Liver (tissue), 9 donors: Measurements from ENCODE around the gene GNG13. TPM values are rescaled to one million over a fixed set of nuclear protein-coding genes. Genes with fewer than 3 reads are reported as not detected.

Experiments
- DNase-seq: peaks from one replicate; pipeline ENCODE4 v3.0.0-alpha.2; 2017; ENCODE audit warnings: low spot score
- H3K27ac ChIP-seq, 2 donors: one replicate each; pipeline ENCODE4 v1.7.0; 2013; ENCODE audit warnings: inconsistent platforms in 2 of 2, low read length in 2 of 2, control low read depth in 1 of 2, low read depth in 1 of 2, mild to moderate bottlenecking in 1 of 2
- H3K27me3 ChIP-seq, 4 donors: one replicate each; pipeline versions ENCODE4 v1.6.1 to v1.7.0; 2013; ENCODE audit warnings: low read length in 3 of 4, inconsistent platforms in 1 of 4, mild to moderate bottlenecking in 1 of 4, moderate library complexity in 1 of 4; ENCODE audit not compliant: control insufficient read depth in 4 of 4, insufficient read depth in 4 of 4
- H3K36me3 ChIP-seq, 4 donors: one replicate each; pipeline versions ENCODE4 v1.6.1 to v1.7.0; 2013; ENCODE audit warnings: low read length in 3 of 4, mild to moderate bottlenecking in 3 of 4, low read depth in 1 of 4, moderate library complexity in 1 of 4; ENCODE audit not compliant: control insufficient read depth in 4 of 4, insufficient read depth in 3 of 4
- H3K4me1 ChIP-seq, 4 donors: one replicate each; pipeline versions ENCODE4 v1.6.1 to v1.7.0; 2013; ENCODE audit warnings: low read length in 3 of 4, mild to moderate bottlenecking in 3 of 4, moderate library complexity in 1 of 4; ENCODE audit not compliant: control insufficient read depth in 4 of 4, insufficient read depth in 4 of 4
- H3K4me3 ChIP-seq, 3 donors: one replicate each; pipeline versions ENCODE4 v1.6.1 to v1.7.0; 2013; ENCODE audit warnings: low read length in 3 of 3, control low read depth in 1 of 3, low read depth in 1 of 3, mild to moderate bottlenecking in 1 of 3
- H3K9ac ChIP-seq, 2 donors: one replicate each; pipeline ENCODE4 v1.7.0; 2013; ENCODE audit warnings: low read length in 2 of 2, mild to moderate bottlenecking in 2 of 2, moderate library complexity in 2 of 2, control low read depth in 1 of 2, low read depth in 1 of 2
- H3K9me3 ChIP-seq, 4 donors: one replicate each; pipeline versions ENCODE4 v1.6.1 to v1.7.0; 2013; ENCODE audit warnings: low read length in 3 of 4; ENCODE audit not compliant: control insufficient read depth in 4 of 4
- ATF3 ChIP-seq: IDR thresholded peaks from 2 replicates; pipeline ENCODE4 v1.6.1; 2016; ENCODE audit warnings: antibody characterized with exemption
- EGR1 ChIP-seq, 2 donors: IDR thresholded peaks; 2 replicates each; pipeline ENCODE4 v1.6.1; 2016 to 2018; ENCODE audit warnings: antibody characterized with exemption in 2 of 2, low read depth in 2 of 2
- FOXA1 ChIP-seq: IDR thresholded peaks from 2 replicates; pipeline ENCODE4 v1.6.1; 2016; ENCODE audit warnings: antibody characterized with exemption
- FOXA2 ChIP-seq: IDR thresholded peaks from 2 replicates; pipeline ENCODE4 v1.6.1; 2016; ENCODE audit warnings: antibody characterized with exemption
- GABPA ChIP-seq, 2 donors: IDR thresholded peaks in 1 of 2; conservative IDR thresholded peaks in 1 of 2; 2 replicates each; pipeline ENCODE4 v1.6.1; 2016; ENCODE audit warnings: antibody characterized with exemption in 2 of 2, mild to moderate bottlenecking in 1 of 2, moderate library complexity in 1 of 2
- HNF4A ChIP-seq, 2 donors: conservative IDR thresholded peaks; 2 replicates each; pipeline ENCODE4 v1.6.1; 2016; ENCODE audit warnings: antibody characterized with exemption in 2 of 2, mild to moderate bottlenecking in 2 of 2
- HNF4G ChIP-seq: IDR thresholded peaks from 2 replicates; pipeline ENCODE4 v1.6.1; 2016; ENCODE audit warnings: antibody characterized with exemption
- JUND ChIP-seq, 2 donors: IDR thresholded peaks; 2 replicates each; pipeline ENCODE4 v1.6.1; 2016; ENCODE audit warnings: antibody characterized with exemption in 2 of 2
- MAX ChIP-seq: IDR thresholded peaks from 2 replicates; pipeline ENCODE4 v1.6.1; 2016; ENCODE audit warnings: antibody characterized with exemption
- NR2F2 ChIP-seq: IDR thresholded peaks from 2 replicates; pipeline ENCODE4 v1.6.1; 2016; ENCODE audit warnings: antibody characterized with exemption
- RAD21 ChIP-seq, 2 donors: IDR thresholded peaks; 2 replicates each; pipeline ENCODE4 v1.6.1; 2016; ENCODE audit warnings: antibody characterized with exemption in 2 of 2, mild to moderate bottlenecking in 2 of 2
- REST ChIP-seq: IDR thresholded peaks from 2 replicates; pipeline ENCODE4 v1.6.1; 2016; ENCODE audit warnings: antibody characterized with exemption, mild to moderate bottlenecking
- RXRA ChIP-seq, 2 donors: IDR thresholded peaks; 2 replicates each; pipeline ENCODE4 v1.6.1; 2017 to 2018; ENCODE audit warnings: antibody characterized with exemption in 2 of 2, mild to moderate bottlenecking in 1 of 2
- TAF1 ChIP-seq: conservative IDR thresholded peaks from 2 replicates; pipeline ENCODE4 v1.6.1; 2016; ENCODE audit warnings: antibody characterized with exemption, mild to moderate bottlenecking
- YY1 ChIP-seq: IDR thresholded peaks from 2 replicates; pipeline ENCODE4 v1.6.1; 2016; ENCODE audit warnings: antibody characterized with exemption, mild to moderate bottlenecking
- ZBTB33 ChIP-seq: IDR thresholded peaks from 2 replicates; pipeline ENCODE4 v1.6.1; 2016; ENCODE audit warnings: antibody characterized with exemption
- WGBS: extraction: QIAGEN DNeasy Blood & Tissue Kit; methylation state at CpG from one replicate; pipeline ENCODE4 v1.1.7; 2013; 5-methylcytosine and 5-hydroxymethylcytosine counted together
- polyA plus RNA-seq, 2 donors: library from polyadenylated mRNA; stranded (reverse) in 1 of 2; unstranded in 1 of 2; fragments of 200-250 nt in 1 of 2; fragments of >200 nt in 1 of 2; fragmentation: Nextera tagmentation in 1 of 2; extraction: Ambion mirVana in 1 of 2; gene quantifications; one replicate each; pipeline versions ENCODE4 v1.2.1 to v1.2.3, GENCODE V29; 2013 to 2015
- total RNA-seq, 2 donors: library from RNA; depleted of rRNA; stranded (reverse); fragments of >200 nt; gene quantifications; one replicate each; pipeline ENCODE4 v1.2.3, GENCODE V29; 2014
- TF ChIP-seq, protein P1 (sequence below): fragments of 150-350 bp; IDR thresholded peaks from 2 replicates; pipeline ENCODE4 v1.5.1; 2017; ENCODE audit warnings: improper control_type of control experiment, low read depth, low read length; ENCODE audit not compliant: missing input control
- donor health status: healthy.
- donor health status: healthy.
- donor health status: healthy.
- donor health status: healthy.
- donor health status: healthy.

The GNG13 gene
- total and polyA plus RNA-seq, 4 donors = not detected

GRCh38 chr16:797686-798085, 2.8 kb downstream of the GNG13 start:
- Histone ChIP-seq H3K9me3 (no peaks in the 10 kb centered on the region), H3K36me3 (no peaks in the 10 kb centered on the region), H3K4me1 (peaks cover 0 to 2% (median 0%) of the 10 kb centered on the region in 4 donors), H3K4me3 (no peak overlapping the region), H3K9ac (no peak overlapping the region), H3K27me3 (peaks cover 0 to 6% (median 3%) of the 10 kb centered on the region in 4 donors), H3K27ac (no peak overlapping the region)
- TF ChIP-seq ATF3 = no peak
- no peak for TF ChIP-seq HNF4A (conservative IDR thresholded peaks at IDR 0.05)
- no peak for TF ChIP-seq REST
- no peak for TF ChIP-seq MAX
- no peak for TF ChIP-seq GABPA (IDR thresholded peaks at IDR 0.05 in 1 of 2, conservative IDR thresholded peaks at IDR 0.05 in 1 of 2)
- no peak for TF ChIP-seq RAD21 (IDR thresholded peaks at IDR 0.05)
- TF ChIP-seq NR2F2 = no peak
- TF ChIP-seq YY1 = no peak
- TF ChIP-seq EGR1 (IDR thresholded peaks at IDR 0.05; ENCODE audit: low read depth in 2 of 2) = no peak
- TF ChIP-seq, protein P1, sequence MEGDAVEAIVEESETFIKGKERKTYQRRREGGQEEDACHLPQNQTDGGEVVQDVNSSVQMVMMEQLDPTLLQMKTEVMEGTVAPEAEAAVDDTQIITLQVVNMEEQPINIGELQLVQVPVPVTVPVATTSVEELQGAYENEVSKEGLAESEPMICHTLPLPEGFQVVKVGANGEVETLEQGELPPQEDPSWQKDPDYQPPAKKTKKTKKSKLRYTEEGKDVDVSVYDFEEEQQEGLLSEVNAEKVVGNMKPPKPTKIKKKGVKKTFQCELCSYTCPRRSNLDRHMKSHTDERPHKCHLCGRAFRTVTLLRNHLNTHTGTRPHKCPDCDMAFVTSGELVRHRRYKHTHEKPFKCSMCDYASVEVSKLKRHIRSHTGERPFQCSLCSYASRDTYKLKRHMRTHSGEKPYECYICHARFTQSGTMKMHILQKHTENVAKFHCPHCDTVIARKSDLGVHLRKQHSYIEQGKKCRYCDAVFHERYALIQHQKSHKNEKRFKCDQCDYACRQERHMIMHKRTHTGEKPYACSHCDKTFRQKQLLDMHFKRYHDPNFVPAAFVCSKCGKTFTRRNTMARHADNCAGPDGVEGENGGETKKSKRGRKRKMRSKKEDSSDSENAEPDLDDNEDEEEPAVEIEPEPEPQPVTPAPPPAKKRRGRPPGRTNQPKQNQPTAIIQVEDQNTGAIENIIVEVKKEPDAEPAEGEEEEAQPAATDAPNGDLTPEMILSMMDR = no peak
- WGBS = 98% methylated on average over 22 of the region's 22 CpGs
- no peak for DNase-seq

DNA sequence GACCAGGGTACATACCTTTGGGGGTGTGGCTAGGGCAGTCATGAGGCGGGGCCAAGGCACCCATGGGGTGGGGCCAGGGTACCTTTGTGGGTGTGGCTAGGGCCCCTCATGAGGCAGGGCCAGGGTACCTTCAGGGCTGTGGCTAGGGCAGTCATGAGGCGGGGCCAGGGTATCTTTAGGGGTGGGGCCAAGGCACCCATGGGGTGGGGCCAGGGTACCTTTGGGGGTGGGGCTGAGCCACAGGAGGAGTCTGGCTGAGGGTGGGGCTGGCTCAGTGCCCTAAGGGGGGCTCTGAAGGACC, 3.5 kb downstream of the GNG13 start:
- no peak for DNase-seq
- Histone ChIP-seq H3K4me3 (no peak overlapping the region), H3K9me3 (no peaks in the 10 kb centered on the region), H3K9ac (no peak overlapping the region), H3K27me3 (peaks cover 0 to 4% (median under 1%) of the 10 kb centered on the region in 4 donors), H3K4me1 (peaks cover 0 to 2% (median 0%) of the 10 kb centered on the region in 4 donors), H3K36me3 (no peaks in the 10 kb centered on the region), H3K27ac (no peak overlapping the region)
- WGBS = 94% methylated on average over 2 of the region's 2 CpGs
- TF ChIP-seq EGR1 (IDR thresholded peaks at IDR 0.05; ENCODE audit: low read depth in 2 of 2) = no peak
- TF ChIP-seq ZBTB33 = no peak
- no peak for TF ChIP-seq ATF3
- TF ChIP-seq HNF4A (conservative IDR thresholded peaks at IDR 0.05) = no peak
- TF ChIP-seq, protein P1 = no peak
- TF ChIP-seq TAF1 = no peak
- no peak for TF ChIP-seq HNF4G
- no peak for TF ChIP-seq MAX
- TF ChIP-seq GABPA (IDR thresholded peaks at IDR 0.05 in 1 of 2, conservative IDR thresholded peaks at IDR 0.05 in 1 of 2) = no peak
- no peak for TF ChIP-seq FOXA2
- no peak for TF ChIP-seq FOXA1
- TF ChIP-seq JUND (IDR thresholded peaks at IDR 0.05) = no peak
- no peak for TF ChIP-seq REST
- no peak for TF ChIP-seq RXRA (IDR thresholded peaks at IDR 0.05)
- no peak for TF ChIP-seq RAD21 (IDR thresholded peaks at IDR 0.05)
